ENCODE measurements around the gene ITIH3.

The ITIH3 gene

GRCh38 chr3:52842424-52842823 lies 47.8 kb downstream of the ITIH3 start:
- no peak overlapping the region for H3K4me3 ChIP-seq (ENCODE audit: insufficient read depth, low read depth, low read length, poor library complexity, severe bottlenecking)
- no peak overlapping the region for H3K27ac ChIP-seq (ENCODE audit: insufficient read depth, low read length, poor library complexity, severe bottlenecking)
- peaks cover 44% of the 10 kb centered on the region for H3K36me3 ChIP-seq (ENCODE audit: control insufficient read depth, insufficient read depth, low read length)
- H3K9me3 ChIP-seq (ENCODE audit: control insufficient read depth, low read length) = no peaks in the 10 kb centered on the region
- peaks cover 4% of the 10 kb centered on the region for H3K4me1 ChIP-seq (ENCODE audit: control insufficient read depth, insufficient read depth, low read length, poor library complexity, severe bottlenecking)
- H3K27me3 ChIP-seq (replicated peaks; ENCODE audit: control insufficient read depth, insufficient read depth, low read length, poor library complexity, severe bottlenecking) = no peaks in the 10 kb centered on the region
- no peak for DNase-seq

- Histone ChIP-seq H3K4me3 (ENCODE audit: insufficient read depth, low read depth, low read length, poor library complexity, severe bottlenecking) (no peak overlapping the region), H3K27ac (ENCODE audit: insufficient read depth, low read length, poor library complexity, severe bottlenecking) (no peak overlapping the region), H3K36me3 (ENCODE audit: control insufficient read depth, insufficient read depth, low read length) (peaks cover 51% of the 10 kb centered on the region), H3K4me1 (ENCODE audit: control insufficient read depth, insufficient read depth, low read length, poor library complexity, severe bottlenecking) (peaks cover 4% of the 10 kb centered on the region), H3K9me3 (ENCODE audit: control insufficient read depth, low read length) (no peaks in the 10 kb centered on the region), H3K27me3 (replicated peaks; ENCODE audit: control insufficient read depth, insufficient read depth, low read length, poor library complexity, severe bottlenecking) (no peaks in the 10 kb centered on the region)
- DNase-seq = no peak
These were observed 48.7 kb downstream of the ITIH3 start for GRCh38 chr3:52843108-52843865.

GRCh38 chr3:52843881-52844280 lies 49.3 kb downstream of the ITIH3 start:
- H3K9me3 ChIP-seq (ENCODE audit: control insufficient read depth, low read length) = no peaks in the 10 kb centered on the region
- H3K4me1 ChIP-seq (ENCODE audit: control insufficient read depth, insufficient read depth, low read length, poor library complexity, severe bottlenecking) = peaks cover 3% of the 10 kb centered on the region
- no peaks in the 10 kb centered on the region for H3K27me3 ChIP-seq (replicated peaks; ENCODE audit: control insufficient read depth, insufficient read depth, low read length, poor library complexity, severe bottlenecking)
- H3K36me3 ChIP-seq (ENCODE audit: control insufficient read depth, insufficient read depth, low read length) = peaks cover 57% of the 10 kb centered on the region
- DNase-seq = no peak
- H3K4me3 ChIP-seq (ENCODE audit: insufficient read depth, low read depth, low read length, poor library complexity, severe bottlenecking) = no peak overlapping the region
- H3K27ac ChIP-seq (ENCODE audit: insufficient read depth, low read length, poor library complexity, severe bottlenecking) = no peak overlapping the region

- H3K27me3 ChIP-seq (replicated peaks; ENCODE audit: control insufficient read depth, insufficient read depth, low read length, poor library complexity, severe bottlenecking) = no peaks in the 10 kb centered on the region
- H3K4me1 ChIP-seq (ENCODE audit: control insufficient read depth, insufficient read depth, low read length, poor library complexity, severe bottlenecking) = no peaks in the 10 kb centered on the region
- no peak overlapping the region for H3K27ac ChIP-seq (ENCODE audit: insufficient read depth, low read length, poor library complexity, severe bottlenecking)
- H3K9me3 ChIP-seq (ENCODE audit: control insufficient read depth, low read length) = no peaks in the 10 kb centered on the region
- H3K36me3 ChIP-seq (ENCODE audit: control insufficient read depth, insufficient read depth, low read length) = peaks cover 62% of the 10 kb centered on the region
- DNase-seq = no peak
- H3K4me3 ChIP-seq (ENCODE audit: insufficient read depth, low read depth, low read length, poor library complexity, severe bottlenecking) = no peak overlapping the region
These were observed 49.8 kb downstream of the ITIH3 start for GRCh38 chr3:52844290-52844975.

GRCh38 chr3:52845157-52845556 lies 50.6 kb downstream of the ITIH3 start:
- Histone ChIP-seq H3K36me3 (ENCODE audit: control insufficient read depth, insufficient read depth, low read length) (peaks cover 64% of the 10 kb centered on the region), H3K9me3 (ENCODE audit: control insufficient read depth, low read length) (no peaks in the 10 kb centered on the region), H3K4me1 (ENCODE audit: control insufficient read depth, insufficient read depth, low read length, poor library complexity, severe bottlenecking) (no peaks in the 10 kb centered on the region), H3K27me3 (replicated peaks; ENCODE audit: control insufficient read depth, insufficient read depth, low read length, poor library complexity, severe bottlenecking) (no peaks in the 10 kb centered on the region), H3K4me3 (ENCODE audit: insufficient read depth, low read depth, low read length, poor library complexity, severe bottlenecking) (no peak overlapping the region), H3K27ac (ENCODE audit: insufficient read depth, low read length, poor library complexity, severe bottlenecking) (no peak overlapping the region)
- no peak for DNase-seq

- no peaks in the 10 kb centered on the region for H3K27me3 ChIP-seq (replicated peaks; ENCODE audit: control insufficient read depth, insufficient read depth, low read length, poor library complexity, severe bottlenecking)
- no peak overlapping the region for H3K27ac ChIP-seq (ENCODE audit: insufficient read depth, low read length, poor library complexity, severe bottlenecking)
- DNase-seq = no peak
- H3K36me3 ChIP-seq (ENCODE audit: control insufficient read depth, insufficient read depth, low read length) = peaks cover 57% of the 10 kb centered on the region
- H3K4me1 ChIP-seq (ENCODE audit: control insufficient read depth, insufficient read depth, low read length, poor library complexity, severe bottlenecking) = no peaks in the 10 kb centered on the region
- no peaks in the 10 kb centered on the region for H3K9me3 ChIP-seq (ENCODE audit: control insufficient read depth, low read length)
- no peak overlapping the region for H3K4me3 ChIP-seq (ENCODE audit: insufficient read depth, low read depth, low read length, poor library complexity, severe bottlenecking)
These were observed 51.3 kb downstream of the ITIH3 start for GRCh38 chr3:52845691-52846431.

GRCh38 chr3:52846432-52846965 lies 51.9 kb downstream of the ITIH3 start:
- Histone ChIP-seq H3K27me3 (replicated peaks; ENCODE audit: control insufficient read depth, insufficient read depth, low read length, poor library complexity, severe bottlenecking) (no peaks in the 10 kb centered on the region), H3K4me3 (ENCODE audit: insufficient read depth, low read depth, low read length, poor library complexity, severe bottlenecking) (no peak overlapping the region), H3K27ac (ENCODE audit: insufficient read depth, low read length, poor library complexity, severe bottlenecking) (no peak overlapping the region), H3K9me3 (ENCODE audit: control insufficient read depth, low read length) (no peaks in the 10 kb centered on the region), H3K36me3 (ENCODE audit: control insufficient read depth, insufficient read depth, low read length) (peaks cover 53% of the 10 kb centered on the region), H3K4me1 (ENCODE audit: control insufficient read depth, insufficient read depth, low read length, poor library complexity, severe bottlenecking) (no peaks in the 10 kb centered on the region)
- DNase-seq = no peak

- no peak for DNase-seq
- H3K27ac ChIP-seq (ENCODE audit: insufficient read depth, low read length, poor library complexity, severe bottlenecking) = no peak overlapping the region
- no peaks in the 10 kb centered on the region for H3K9me3 ChIP-seq (ENCODE audit: control insufficient read depth, low read length)
- no peaks in the 10 kb centered on the region for H3K4me1 ChIP-seq (ENCODE audit: control insufficient read depth, insufficient read depth, low read length, poor library complexity, severe bottlenecking)
- H3K27me3 ChIP-seq (replicated peaks; ENCODE audit: control insufficient read depth, insufficient read depth, low read length, poor library complexity, severe bottlenecking) = no peaks in the 10 kb centered on the region
- H3K4me3 ChIP-seq (ENCODE audit: insufficient read depth, low read depth, low read length, poor library complexity, severe bottlenecking) = no peak overlapping the region
- peaks cover 54% of the 10 kb centered on the region for H3K36me3 ChIP-seq (ENCODE audit: control insufficient read depth, insufficient read depth, low read length)
These were observed 52.6 kb downstream of the ITIH3 start for GRCh38 chr3:52847241-52847640.

GRCh38 chr3:52847726-52848125 lies 53.1 kb downstream of the ITIH3 start:
- H3K9me3 ChIP-seq (ENCODE audit: control insufficient read depth, low read length) = no peaks in the 10 kb centered on the region
- no peak overlapping the region for H3K4me3 ChIP-seq (ENCODE audit: insufficient read depth, low read depth, low read length, poor library complexity, severe bottlenecking)
- peaks cover 50% of the 10 kb centered on the region for H3K36me3 ChIP-seq (ENCODE audit: control insufficient read depth, insufficient read depth, low read length)
- no peaks in the 10 kb centered on the region for H3K27me3 ChIP-seq (replicated peaks; ENCODE audit: control insufficient read depth, insufficient read depth, low read length, poor library complexity, severe bottlenecking)
- H3K27ac ChIP-seq (ENCODE audit: insufficient read depth, low read length, poor library complexity, severe bottlenecking) = no peak overlapping the region
- DNase-seq = no peak
- H3K4me1 ChIP-seq (ENCODE audit: control insufficient read depth, insufficient read depth, low read length, poor library complexity, severe bottlenecking) = no peaks in the 10 kb centered on the region

GRCh38 chr3:52848617-52849016 lies 54.0 kb downstream of the ITIH3 start:
- DNase-seq = no peak
- H3K27me3 ChIP-seq (replicated peaks; ENCODE audit: control insufficient read depth, insufficient read depth, low read length, poor library complexity, severe bottlenecking) = no peaks in the 10 kb centered on the region
- H3K27ac ChIP-seq (ENCODE audit: insufficient read depth, low read length, poor library complexity, severe bottlenecking) = no peak overlapping the region
- H3K36me3 ChIP-seq (ENCODE audit: control insufficient read depth, insufficient read depth, low read length) = peaks cover 47% of the 10 kb centered on the region
- H3K9me3 ChIP-seq (ENCODE audit: control insufficient read depth, low read length) = no peaks in the 10 kb centered on the region
- no peaks in the 10 kb centered on the region for H3K4me1 ChIP-seq (ENCODE audit: control insufficient read depth, insufficient read depth, low read length, poor library complexity, severe bottlenecking)
- no peak overlapping the region for H3K4me3 ChIP-seq (ENCODE audit: insufficient read depth, low read depth, low read length, poor library complexity, severe bottlenecking)
